ENCODE results near the gene PDE6D. TPM values are rescaled to one million over a fixed set of nuclear protein-coding genes. Genes with fewer than 3 reads are reported as not detected.

The PDE6D gene
- total and polyA plus RNA-seq, 2 donors (not counting 1 experiment from before 2014, with no cell fraction given): 31.9 to 36.5 TPM

DNA sequence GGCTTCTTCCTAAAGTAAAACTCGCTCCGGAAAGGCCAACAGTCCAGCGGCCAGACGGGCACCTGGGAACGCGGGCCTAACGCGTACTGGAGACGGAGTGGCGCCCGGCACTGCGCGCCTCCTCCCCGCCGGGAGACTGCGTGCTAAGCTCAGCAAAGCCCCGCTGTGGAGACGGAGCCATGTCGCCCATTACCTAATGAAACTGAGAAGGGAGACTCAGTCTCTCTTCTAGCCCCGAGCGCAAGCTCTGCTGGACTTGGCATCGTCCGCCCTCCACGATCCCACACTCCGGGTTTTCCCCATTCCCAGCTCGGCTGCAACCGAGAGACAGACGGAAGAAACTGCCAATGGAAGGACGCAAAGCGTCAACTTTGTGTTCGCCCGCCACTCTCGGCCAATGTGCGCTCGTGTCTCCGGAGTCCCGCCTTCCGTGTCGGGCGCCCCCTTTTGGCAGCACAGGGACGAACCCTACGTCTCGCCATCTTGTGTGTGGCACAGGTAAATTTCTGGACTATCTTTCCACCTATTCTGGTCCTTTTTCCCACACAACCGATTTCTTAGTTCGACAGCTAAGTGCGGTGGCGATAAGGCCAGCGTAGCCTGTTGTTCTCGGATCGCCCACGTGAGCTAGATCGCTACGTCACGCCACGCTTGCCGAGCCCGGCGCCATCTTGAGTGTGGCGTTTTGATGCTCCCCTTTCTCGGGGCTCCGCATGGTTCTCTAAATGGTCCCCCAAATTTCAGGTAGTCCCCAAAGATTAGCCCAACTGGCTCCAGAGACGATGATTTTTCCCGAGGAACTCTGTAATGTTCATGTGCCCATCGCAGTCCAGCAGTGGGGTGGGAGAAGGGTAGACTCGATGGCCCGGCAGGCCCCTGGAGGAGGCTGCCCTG lies 74.1 kb downstream of the PDE6D start:
- H3K27ac ChIP-seq (ENCODE audit: low read length in 2 of 2): peak overlapping the region; percentile 98 to 99
- under 1% methylated on average over 66 of the region's 66 CpGs for WGBS (ENCODE audit: insufficient coverage)
- H3K4me1 ChIP-seq (ENCODE audit: control insufficient read depth in 2 of 2, insufficient read depth in 2 of 2, low read length in 2 of 2): peaks cover 20 to 38% of the 10 kb centered on the region in 2 donors
- Mint-ChIP-seq H3K9me3 (ENCODE audit: insufficient read depth) (no peaks in the 10 kb centered on the region), H3K4me1 (peaks cover 28% of the 10 kb centered on the region), H3K27me3 (no peaks in the 10 kb centered on the region), H3K27ac (peak overlapping the region; percentile 100), H3K4me3 (peak overlapping the region; percentile 99)
- H3K4me3 ChIP-seq (ENCODE audit: control extremely low read depth in 1 of 5, extremely low read depth in 1 of 5, insufficient read depth in 1 of 5, low read depth in 2 of 5, low read length in 4 of 5): peak overlapping the region; percentile 77 to 99 (median 89)
- ChIA-PET CTCF (interaction anchor here (0.7 to 8.2 kb wide), 16 partner anchors 9 to 105 kb away, joined by 3 to 208 read pairs (median 6); no protein-coding TSS in a partner anchor), POLR2A (interaction anchor here (0.6 to 5.7 kb wide), 15 partner anchors 9 to 141 kb away, joined by 3 to 345 read pairs (median 6); no protein-coding TSS in a partner anchor)
- peak overlapping the region; percentile 93 for H2AFZ ChIP-seq (ENCODE audit: insufficient read depth, low read depth, low read length, poor library complexity, severe bottlenecking)
- ATAC-seq (ENCODE audit: low read depth): peak; percentile 48
- TF ChIP-seq, protein P1, sequence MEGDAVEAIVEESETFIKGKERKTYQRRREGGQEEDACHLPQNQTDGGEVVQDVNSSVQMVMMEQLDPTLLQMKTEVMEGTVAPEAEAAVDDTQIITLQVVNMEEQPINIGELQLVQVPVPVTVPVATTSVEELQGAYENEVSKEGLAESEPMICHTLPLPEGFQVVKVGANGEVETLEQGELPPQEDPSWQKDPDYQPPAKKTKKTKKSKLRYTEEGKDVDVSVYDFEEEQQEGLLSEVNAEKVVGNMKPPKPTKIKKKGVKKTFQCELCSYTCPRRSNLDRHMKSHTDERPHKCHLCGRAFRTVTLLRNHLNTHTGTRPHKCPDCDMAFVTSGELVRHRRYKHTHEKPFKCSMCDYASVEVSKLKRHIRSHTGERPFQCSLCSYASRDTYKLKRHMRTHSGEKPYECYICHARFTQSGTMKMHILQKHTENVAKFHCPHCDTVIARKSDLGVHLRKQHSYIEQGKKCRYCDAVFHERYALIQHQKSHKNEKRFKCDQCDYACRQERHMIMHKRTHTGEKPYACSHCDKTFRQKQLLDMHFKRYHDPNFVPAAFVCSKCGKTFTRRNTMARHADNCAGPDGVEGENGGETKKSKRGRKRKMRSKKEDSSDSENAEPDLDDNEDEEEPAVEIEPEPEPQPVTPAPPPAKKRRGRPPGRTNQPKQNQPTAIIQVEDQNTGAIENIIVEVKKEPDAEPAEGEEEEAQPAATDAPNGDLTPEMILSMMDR (IDR thresholded peaks at IDR 0.05): peak; percentile 96
- TF ChIP-seq EZH2 (IDR thresholded peaks at IDR 0.05; ENCODE audit: borderline replicate concordance, insufficient read depth, low read depth, low read length, poor library complexity, severe bottlenecking): no peak
- peaks cover 0 to 12% of the 10 kb centered on the region in 2 experiments for H3K36me3 ChIP-seq (replicated peaks in 1 of 2; ENCODE audit: control extremely low read depth in 1 of 2, control insufficient read depth in 1 of 2, extremely low read depth in 1 of 2, insufficient read depth in 2 of 2, low read length in 1 of 2)
- intact Hi-C loops (cut with micrococcal nuclease): loop anchor here (1.0 to 2.0 kb wide), 4 partner anchors 20 to 193 kb away; partner anchors contain the start of gene PDE6D
- peak overlapping the region; percentile 94 for H3K4me2 ChIP-seq (replicated peaks; ENCODE audit: low read depth, low read length, poor library complexity, severe bottlenecking)
- no peaks in the 10 kb centered on the region for H3K27me3 ChIP-seq (replicated peaks in 1 of 4; ENCODE audit: control extremely low read depth in 1 of 4, control insufficient read depth in 3 of 4, insufficient read depth in 4 of 4, low read length in 3 of 4)
- peak overlapping the region; percentile 98 for H3K9ac ChIP-seq (ENCODE audit: low read length)
- peak; percentile 98 for DNase-seq
- no peaks in the 10 kb centered on the region for H3K9me3 ChIP-seq (ENCODE audit: control extremely low read depth in 1 of 3, control insufficient read depth in 2 of 3, insufficient read depth in 1 of 3, low read length in 2 of 3)
- H3K79me2 ChIP-seq (ENCODE audit: control insufficient read depth, insufficient read depth, low read length): peaks cover 62% of the 10 kb centered on the region
- peaks cover 34% of the 10 kb centered on the region for H4K20me1 ChIP-seq (ENCODE audit: control insufficient read depth, insufficient read depth, low read length, poor library complexity, severe bottlenecking)
